ENCODE measurements around the gene WFIKKN2.

Gene WFIKKN2

DNA sequence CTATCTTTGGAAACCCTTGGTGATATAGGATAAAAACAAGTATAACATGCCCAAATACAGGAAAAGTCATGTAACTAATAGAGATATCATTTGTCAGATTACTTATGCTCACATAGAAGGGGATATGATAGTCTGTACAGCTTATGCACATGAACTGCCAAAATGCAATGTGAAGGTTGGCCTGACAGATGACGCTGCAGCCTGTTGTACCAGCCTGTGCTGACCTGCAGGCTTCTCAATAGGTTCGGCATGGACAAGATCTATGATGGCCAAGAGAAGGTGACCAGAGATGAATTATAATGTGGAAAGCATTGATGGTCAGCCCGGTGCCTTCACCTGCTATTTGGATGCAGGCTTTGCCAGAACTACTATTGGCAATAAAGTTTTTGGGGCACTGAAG, 12.7 kb downstream of the WFIKKN2 start:
- Histone ChIP-seq H3K27me3 (replicated peaks; ENCODE audit: control insufficient read depth, insufficient read depth, low read length) (no peaks in the 10 kb centered on the region), H3K4me3 (replicated peaks; ENCODE audit: low read depth, low read length) (no peak overlapping the region), H3K36me3 (ENCODE audit: control insufficient read depth, insufficient read depth, low read length) (no peaks in the 10 kb centered on the region)
- TF ChIP-seq CTCF (IDR thresholded peaks at IDR 0.05; ENCODE audit: insufficient read depth, low read length, poor library complexity, severe bottlenecking) = no peak
- no peak for DNase-seq (ENCODE audit: extremely low read depth, insufficient read length)

GRCh38 chr17:50848711-50849110, 13.3 kb downstream of the WFIKKN2 start:
- no peak for TF ChIP-seq CTCF (IDR thresholded peaks at IDR 0.05; ENCODE audit: insufficient read depth, low read length, poor library complexity, severe bottlenecking)
- no peak for DNase-seq (ENCODE audit: extremely low read depth, insufficient read length)
- no peak overlapping the region for H3K4me3 ChIP-seq (replicated peaks; ENCODE audit: low read depth, low read length)
- H3K27me3 ChIP-seq (replicated peaks; ENCODE audit: control insufficient read depth, insufficient read depth, low read length) = no peaks in the 10 kb centered on the region
- H3K36me3 ChIP-seq (ENCODE audit: control insufficient read depth, insufficient read depth, low read length) = no peaks in the 10 kb centered on the region

DNA sequence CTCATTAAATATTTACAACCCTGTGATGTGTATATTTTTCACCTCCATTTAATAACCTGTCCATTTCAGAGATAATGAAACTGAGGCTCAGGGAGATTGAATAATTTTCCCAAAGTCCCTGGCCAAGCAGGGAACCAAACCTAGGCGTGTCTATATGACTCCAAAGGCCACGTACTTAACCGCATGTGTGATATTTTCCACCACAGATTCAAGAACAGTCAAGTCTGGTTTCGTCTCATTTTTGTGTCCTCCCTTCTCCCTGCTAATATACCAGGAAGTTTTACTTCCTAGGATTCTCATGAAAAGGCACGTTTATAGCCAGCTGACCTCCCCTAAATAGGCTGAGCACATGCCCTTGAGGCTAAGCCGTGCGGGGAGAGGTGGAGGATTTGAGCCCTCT, 15.3 kb downstream of the WFIKKN2 start:
- H3K4me3 ChIP-seq (replicated peaks; ENCODE audit: low read depth, low read length) = no peak overlapping the region
- H3K36me3 ChIP-seq (ENCODE audit: control insufficient read depth, insufficient read depth, low read length) = no peaks in the 10 kb centered on the region
- no peak for DNase-seq (ENCODE audit: extremely low read depth, insufficient read length)
- no peak for TF ChIP-seq CTCF (IDR thresholded peaks at IDR 0.05; ENCODE audit: insufficient read depth, low read length, poor library complexity, severe bottlenecking)
- H3K27me3 ChIP-seq (replicated peaks; ENCODE audit: control insufficient read depth, insufficient read depth, low read length) = no peaks in the 10 kb centered on the region

GRCh38 chr17:50853015-50853615, 17.7 kb downstream of the WFIKKN2 start:
- Histone ChIP-seq H3K27me3 (replicated peaks; ENCODE audit: control insufficient read depth, insufficient read depth, low read length) (no peaks in the 10 kb centered on the region), H3K36me3 (ENCODE audit: control insufficient read depth, insufficient read depth, low read length) (no peaks in the 10 kb centered on the region), H3K4me3 (replicated peaks; ENCODE audit: low read depth, low read length) (no peak overlapping the region)
- DNase-seq (ENCODE audit: extremely low read depth, insufficient read length) = no peak
- no peak for TF ChIP-seq CTCF (IDR thresholded peaks at IDR 0.05; ENCODE audit: insufficient read depth, low read length, poor library complexity, severe bottlenecking)

- DNase-seq (ENCODE audit: extremely low read depth, insufficient read length) = no peak
- H3K4me3 ChIP-seq (replicated peaks; ENCODE audit: low read depth, low read length) = no peak overlapping the region
- no peak for TF ChIP-seq CTCF (IDR thresholded peaks at IDR 0.05; ENCODE audit: insufficient read depth, low read length, poor library complexity, severe bottlenecking)
- H3K36me3 ChIP-seq (ENCODE audit: control insufficient read depth, insufficient read depth, low read length) = no peaks in the 10 kb centered on the region
- no peaks in the 10 kb centered on the region for H3K27me3 ChIP-seq (replicated peaks; ENCODE audit: control insufficient read depth, insufficient read depth, low read length)
Measured at GRCh38 chr17:50853781-50854180, 18.4 kb downstream of the WFIKKN2 start.
